Lung (tissue), 12 donors: ENCODE measurements around the gene POLD1. TPM values are rescaled to one million over a fixed set of nuclear protein-coding genes. Genes with fewer than 3 reads are reported as not detected.

Source experiments
- ATAC-seq: fragments of 200-7000 bp; cut with Tn5 transposase; one replicate; pipeline ENCODE4 v1.9.1; 2020; ENCODE audit warnings: moderate number of reproducible peaks; ENCODE audit not compliant: insufficient read depth, low FRiP score
- DNase-seq, 3 donors: peaks; one replicate each; pipeline ENCODE4 v3.0.0-alpha.2; 2013 to 2017
- H3K27ac ChIP-seq, 2 donors: one replicate each; pipeline ENCODE4 v1.5.1; 2013; ENCODE audit warnings: mild to moderate bottlenecking in 2 of 2, moderate library complexity in 2 of 2, control low read depth in 1 of 2, inconsistent platforms in 1 of 2, low read depth in 1 of 2, low read length in 1 of 2
- H3K27me3 ChIP-seq, 3 donors: one replicate each; pipeline ENCODE4 v1.5.1; 2013; ENCODE audit warnings: low read length in 2 of 3; ENCODE audit not compliant: control insufficient read depth in 3 of 3, insufficient read depth in 3 of 3
- H3K36me3 ChIP-seq, 4 donors: one replicate each; pipeline ENCODE4 v1.5.1; 2013; ENCODE audit warnings: low read length in 4 of 4, mild to moderate bottlenecking in 1 of 4, moderate library complexity in 1 of 4; ENCODE audit not compliant: control insufficient read depth in 4 of 4, insufficient read depth in 4 of 4
- H3K4me1 ChIP-seq, 5 donors: one replicate each; pipeline ENCODE4 v1.5.1; 2013; ENCODE audit warnings: low read length in 5 of 5, mild to moderate bottlenecking in 2 of 5, moderate library complexity in 1 of 5; ENCODE audit not compliant: control insufficient read depth in 5 of 5, insufficient read depth in 5 of 5
- H3K4me3 ChIP-seq: one replicate; pipeline ENCODE4 v1.5.1; 2013; ENCODE audit warnings: mild to moderate bottlenecking, control low read depth, moderate library complexity
- H3K9ac ChIP-seq, 2 donors: one replicate each; pipeline ENCODE4 v1.5.1; 2013; ENCODE audit warnings: low read length in 2 of 2, control low read depth in 1 of 2; ENCODE audit not compliant: insufficient read depth in 1 of 2
- H3K9me3 ChIP-seq, 4 donors: one replicate each; pipeline ENCODE4 v1.5.1; 2013; ENCODE audit warnings: low read length in 3 of 4, mild to moderate bottlenecking in 1 of 4, moderate library complexity in 1 of 4; ENCODE audit not compliant: control insufficient read depth in 4 of 4, insufficient read depth in 3 of 4
- WGBS, 2 donors: extraction: QIAGEN DNeasy Blood & Tissue Kit; methylation state at CpG; one replicate each; pipeline ENCODE4 v1.1.7; 2013; 5-methylcytosine and 5-hydroxymethylcytosine counted together
- polyA plus RNA-seq, 2 donors: library from polyadenylated mRNA; stranded (reverse); fragments of 200-250 nt; gene quantifications; one replicate each; pipeline ENCODE4 v1.2.1, GENCODE V29; 2013
- total RNA-seq, 2 donors: library from RNA; depleted of rRNA in 1 of 2; stranded (reverse); fragments of >200 nt in 1 of 2; gene quantifications; one replicate each; pipeline ENCODE4 v1.2.1, GENCODE V29; 2014 to 2021
- TF ChIP-seq, protein P1 (sequence below): IDR thresholded peaks from 2 replicates; pipeline ENCODE4 v1.5.1; 2012; ENCODE audit warnings: mild to moderate bottlenecking; ENCODE audit errors: control extremely low read depth, extremely low read depth
- donor health status: control.
- donor health status: control.
- donor health status: Bipolar disorder and iron deficiency.
- donor health status: healthy.
- donor health status: DM: yes; HTN: yes; CAD: no.

POLD1 gene
- total and polyA plus RNA-seq, 4 donors, result 20.2 to 55.1 (median 39.0) TPM

DNA sequence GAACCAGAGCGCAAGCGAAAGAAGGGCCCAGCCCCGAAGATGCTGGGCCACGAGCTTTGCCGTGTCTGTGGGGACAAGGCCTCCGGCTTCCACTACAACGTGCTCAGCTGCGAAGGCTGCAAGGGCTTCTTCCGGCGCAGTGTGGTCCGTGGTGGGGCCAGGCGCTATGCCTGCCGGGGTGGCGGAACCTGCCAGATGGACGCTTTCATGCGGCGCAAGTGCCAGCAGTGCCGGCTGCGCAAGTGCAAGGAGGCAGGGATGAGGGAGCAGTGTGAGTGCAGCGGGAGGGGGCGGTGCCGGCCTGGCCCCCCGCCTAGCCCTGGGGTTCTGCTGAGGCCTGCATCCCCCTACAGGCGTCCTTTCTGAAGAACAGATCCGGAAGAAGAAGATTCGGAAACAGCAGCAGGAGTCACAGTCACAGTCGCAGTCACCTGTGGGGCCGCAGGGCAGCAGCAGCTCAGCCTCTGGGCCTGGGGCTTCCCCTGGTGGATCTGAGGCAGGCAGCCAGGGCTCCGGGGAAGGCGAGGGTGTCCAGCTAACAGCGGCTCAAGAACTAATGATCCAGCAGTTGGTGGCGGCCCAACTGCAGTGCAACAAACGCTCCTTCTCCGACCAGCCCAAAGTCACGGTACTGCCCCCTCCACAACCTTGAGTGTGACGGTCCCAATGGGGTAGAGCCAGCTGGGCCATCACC, 5.8 kb upstream of the POLD1 start:
- peaks cover 0 to 22% (median 2%) of the 10 kb centered on the region in 5 donors for H3K4me1 ChIP-seq
- no peak overlapping the region for H3K9ac ChIP-seq
- no peak overlapping the region for H3K4me3 ChIP-seq
- 95 to 96% methylated on average over 35 to 36 of the region's 36 CpGs for WGBS, 2 donors
- no peaks in the 10 kb centered on the region for H3K27me3 ChIP-seq
- no peak overlapping the region for H3K27ac ChIP-seq
- ATAC-seq (no peak), DNase-seq (no peak)
- H3K9me3 ChIP-seq, result no peaks in the 10 kb centered on the region
- H3K36me3 ChIP-seq, result peaks cover 10 to 50% (median 18%) of the 10 kb centered on the region in 4 donors
- TF ChIP-seq, protein P1, sequence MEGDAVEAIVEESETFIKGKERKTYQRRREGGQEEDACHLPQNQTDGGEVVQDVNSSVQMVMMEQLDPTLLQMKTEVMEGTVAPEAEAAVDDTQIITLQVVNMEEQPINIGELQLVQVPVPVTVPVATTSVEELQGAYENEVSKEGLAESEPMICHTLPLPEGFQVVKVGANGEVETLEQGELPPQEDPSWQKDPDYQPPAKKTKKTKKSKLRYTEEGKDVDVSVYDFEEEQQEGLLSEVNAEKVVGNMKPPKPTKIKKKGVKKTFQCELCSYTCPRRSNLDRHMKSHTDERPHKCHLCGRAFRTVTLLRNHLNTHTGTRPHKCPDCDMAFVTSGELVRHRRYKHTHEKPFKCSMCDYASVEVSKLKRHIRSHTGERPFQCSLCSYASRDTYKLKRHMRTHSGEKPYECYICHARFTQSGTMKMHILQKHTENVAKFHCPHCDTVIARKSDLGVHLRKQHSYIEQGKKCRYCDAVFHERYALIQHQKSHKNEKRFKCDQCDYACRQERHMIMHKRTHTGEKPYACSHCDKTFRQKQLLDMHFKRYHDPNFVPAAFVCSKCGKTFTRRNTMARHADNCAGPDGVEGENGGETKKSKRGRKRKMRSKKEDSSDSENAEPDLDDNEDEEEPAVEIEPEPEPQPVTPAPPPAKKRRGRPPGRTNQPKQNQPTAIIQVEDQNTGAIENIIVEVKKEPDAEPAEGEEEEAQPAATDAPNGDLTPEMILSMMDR, result no peak

DNA sequence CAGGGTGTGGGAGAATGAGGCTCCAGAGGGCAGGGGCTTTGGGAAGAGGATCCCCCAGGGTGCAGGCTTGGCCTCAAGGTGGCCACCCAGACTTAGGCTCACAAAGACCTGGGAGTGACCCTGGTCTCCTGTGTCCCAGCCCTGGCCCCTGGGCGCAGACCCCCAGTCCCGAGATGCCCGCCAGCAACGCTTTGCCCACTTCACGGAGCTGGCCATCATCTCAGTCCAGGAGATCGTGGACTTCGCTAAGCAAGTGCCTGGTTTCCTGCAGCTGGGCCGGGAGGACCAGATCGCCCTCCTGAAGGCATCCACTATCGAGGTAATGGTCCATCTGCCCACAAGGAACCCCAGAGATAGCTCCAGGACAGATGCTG, 5.3 kb upstream of the POLD1 start:
- H3K4me3 ChIP-seq, result no peak overlapping the region
- no peak overlapping the region for H3K9ac ChIP-seq
- 95 to 98% methylated on average over 10 of the region's 10 CpGs for WGBS, 2 donors
- no peak overlapping the region for H3K27ac ChIP-seq
- no peaks in the 10 kb centered on the region for H3K27me3 ChIP-seq
- no peak for DNase-seq
- TF ChIP-seq, protein P1, result no peak
- H3K9me3 ChIP-seq, result no peaks in the 10 kb centered on the region
- no peak for ATAC-seq
- peaks cover 10 to 50% (median 18%) of the 10 kb centered on the region in 4 donors for H3K36me3 ChIP-seq
- H3K4me1 ChIP-seq, result peaks cover 0 to 22% (median 6%) of the 10 kb centered on the region in 5 donors

GRCh38 chr19:50379602-50380001, 4.5 kb upstream of the POLD1 start:
- DNase-seq, result no peak
- no peak for ATAC-seq
- TF ChIP-seq, protein P1, result no peak
- Histone ChIP-seq H3K36me3 (peaks cover 10 to 50% (median 18%) of the 10 kb centered on the region in 4 donors), H3K4me1 (peaks cover 0 to 22% (median 6%) of the 10 kb centered on the region in 5 donors), H3K9me3 (no peaks in the 10 kb centered on the region), H3K9ac (no peak overlapping the region), H3K27ac (no peak overlapping the region), H3K27me3 (no peaks in the 10 kb centered on the region), H3K4me3 (no peak overlapping the region)
- 92 to 96% methylated on average over 11 of the region's 11 CpGs for WGBS, 2 donors
